Posterior cingulate gyrus (tissue), 11 donors: ENCODE measurements around the gene MRO.
A peak's percentile ranks its signal among the peaks of the same experiment; 100 is the strongest.
"Not testable (repeated sequence)": the region's sequence is repeated elsewhere in the genome, so short reads cannot be mapped to it uniquely, and the experiment has no call there.

Source experiments
- DNase-seq, 10 donors: peaks; one replicate each; pipeline versions ENCODE4 v3.0.0 to v3.0.0-alpha.2; 2020 to 2021; ENCODE audit warnings: mixed read lengths in 3 of 10
- intact Hi-C: fragments of 100-400 bp; cut with DNase I; formaldehyde crosslinking; loops from one replicate; pipeline ENCODE4 v1.15.1; 2023

MRO gene

GRCh38 chr18:50839341-50839740 is 19.5 kb upstream of the MRO start:
- intact Hi-C loops = no loop called here
- no peak for DNase-seq

GRCh38 chr18:50836521-50836957 is 16.7 kb upstream of the MRO start:
- intact Hi-C loops = no loop called here
- DNase-seq = no peak

- intact Hi-C loops, DNase-seq: not testable (repeated sequence)
Observed at GRCh38 chr18:50833496-50833895, 13.7 kb upstream of the MRO start.

GRCh38 chr18:50832754-50833153 is 12.9 kb upstream of the MRO start:
- intact Hi-C loops = no loop called here
- DNase-seq = no peak

GRCh38 chr18:50830544-50830943 is 10.7 kb upstream of the MRO start:
- DNase-seq = peak in 1 of 10 donors; percentile 65
- intact Hi-C loops = no loop called here

GRCh38 chr18:50829644-50830043 is 9.8 kb upstream of the MRO start:
- intact Hi-C loops = no loop called here
- DNase-seq = no peak

- intact Hi-C loops = no loop called here
- DNase-seq = no peak
Observed at GRCh38 chr18:50826027-50826426, 6.2 kb upstream of the MRO start.

GRCh38 chr18:50825621-50826020 is 5.8 kb upstream of the MRO start:
- DNase-seq = no peak
- intact Hi-C loops = no loop called here

- intact Hi-C loops = loop anchor here (5.0 kb wide), 1 partner anchor 55 kb away; the partner anchor contains the start of gene ME2
Observed at GRCh38 chr18:50822756-50823155, 2.9 kb upstream of the MRO start.

GRCh38 chr18:50820901-50821520 is 1.2 kb upstream of the MRO start:
- intact Hi-C loops = loop anchor here (1.0 to 5.0 kb wide), 2 partner anchors 56 to 230 kb away; partner anchors contain the start of gene ME2

More at GRCh38 chr18:50822756-50823155, 2.9 kb upstream of the MRO start:
- DNase-seq = no peak

GRCh38 chr18:50819027-50819727 is 639 bp downstream of the MRO start:
- DNase-seq = peak in 7 of 10 donors; percentile 25 to 76 (median 39)
- intact Hi-C loops = no loop called here

More at GRCh38 chr18:50820901-50821520, 1.2 kb upstream of the MRO start:
- DNase-seq = no peak

- DNase-seq = no peak
- intact Hi-C loops = no loop called here
Observed at GRCh38 chr18:50816419-50817166, 3.2 kb downstream of the MRO start.

- intact Hi-C loops = no loop called here
Observed at GRCh38 chr18:50814395-50814794, 5.4 kb downstream of the MRO start.

GRCh38 chr18:50813353-50813752 is 6.5 kb downstream of the MRO start:
- intact Hi-C loops = no loop called here
- DNase-seq = no peak

More at GRCh38 chr18:50814395-50814794, 5.4 kb downstream of the MRO start:
- DNase-seq = no peak

GRCh38 chr18:50812834-50813233 is 7.0 kb downstream of the MRO start:
- intact Hi-C loops = no loop called here
- DNase-seq = no peak

GRCh38 chr18:50807176-50807575 is 12.6 kb downstream of the MRO start:
- DNase-seq = no peak
- intact Hi-C loops = no loop called here

GRCh38 chr18:50806208-50806616 is 13.6 kb downstream of the MRO start:
- peak in 1 of 10 donors; percentile 85 for DNase-seq
- intact Hi-C loops = no loop called here

GRCh38 chr18:50805732-50806131 is 14.1 kb downstream of the MRO start:
- no peak for DNase-seq
- intact Hi-C loops = no loop called here

- DNase-seq = no peak
- intact Hi-C loops = no loop called here
Observed at GRCh38 chr18:50803592-50803991, 16.2 kb downstream of the MRO start.

GRCh38 chr18:50802141-50802540 is 17.7 kb downstream of the MRO start:
- intact Hi-C loops = no loop called here
- DNase-seq = no peak

GRCh38 chr18:50797142-50797541 is 22.7 kb downstream of the MRO start:
- DNase-seq = peak in 3 of 10 donors; percentile 19 to 81 (median 29)
- intact Hi-C loops = no loop called here
